GM20431 (cell line): ENCODE measurements around the gene NIFK.
"Not testable (repeated sequence)": the region's sequence is repeated elsewhere in the genome, so short reads cannot be mapped to it uniquely, and the experiment has no call there.

Experiments
- in situ Hi-C: fragments of 300-500 bp; cut with MseI, MboI; formaldehyde crosslinking; loops from one replicate; pipeline ENCODE4 v1.15.0; 2020; ENCODE audit warnings: low sequenced_read_pairs; ENCODE audit not compliant: unreplicated experiment

Gene NIFK

DNA sequence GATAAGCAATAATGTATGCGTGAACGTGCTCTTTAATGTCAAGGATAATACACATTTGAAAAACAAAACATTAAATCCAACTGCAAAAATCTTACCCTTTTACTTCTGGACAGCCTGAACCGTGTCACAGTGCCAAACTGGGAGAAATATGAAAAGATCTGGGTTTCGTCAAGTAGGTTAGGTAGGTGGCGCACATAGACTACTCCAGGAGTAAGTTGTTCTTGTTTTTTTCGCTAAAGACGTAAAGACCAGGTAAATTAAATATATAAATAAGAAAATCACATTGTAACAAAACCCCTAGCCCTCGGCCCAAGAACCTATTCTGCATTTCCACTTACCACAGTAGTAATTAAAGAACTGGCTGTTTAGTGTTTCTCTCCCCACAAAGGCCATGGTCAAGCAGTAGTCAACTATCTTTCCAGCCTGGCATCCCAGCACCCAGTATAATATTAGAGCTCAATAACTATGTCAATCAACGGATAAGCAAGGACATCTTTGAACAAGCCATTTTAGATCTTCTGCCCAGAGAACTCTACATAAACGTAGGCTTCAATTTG is 1.1 kb downstream of the NIFK start:
- in situ Hi-C loops = no loop called here

DNA sequence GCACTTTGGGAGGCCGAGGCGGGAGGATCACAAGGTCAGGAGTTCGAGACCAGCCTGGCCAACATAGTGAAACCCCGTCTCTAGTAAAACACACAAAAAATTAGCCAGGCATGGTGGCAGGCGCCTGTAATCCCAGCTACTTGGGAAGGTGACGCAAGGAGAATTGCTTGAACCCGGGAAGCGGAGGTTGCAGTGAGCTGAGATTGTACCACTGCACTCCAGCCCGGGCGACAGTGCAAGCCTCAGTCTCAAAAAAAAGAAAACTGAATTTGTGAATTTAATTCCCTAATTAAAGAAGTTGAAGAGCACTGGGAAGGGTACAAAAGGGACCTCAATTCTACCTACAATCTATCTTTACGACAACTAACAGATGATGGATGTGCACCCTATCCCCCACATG is 2.1 kb downstream of the NIFK start:
- in situ Hi-C loops = not testable (repeated sequence)

DNA sequence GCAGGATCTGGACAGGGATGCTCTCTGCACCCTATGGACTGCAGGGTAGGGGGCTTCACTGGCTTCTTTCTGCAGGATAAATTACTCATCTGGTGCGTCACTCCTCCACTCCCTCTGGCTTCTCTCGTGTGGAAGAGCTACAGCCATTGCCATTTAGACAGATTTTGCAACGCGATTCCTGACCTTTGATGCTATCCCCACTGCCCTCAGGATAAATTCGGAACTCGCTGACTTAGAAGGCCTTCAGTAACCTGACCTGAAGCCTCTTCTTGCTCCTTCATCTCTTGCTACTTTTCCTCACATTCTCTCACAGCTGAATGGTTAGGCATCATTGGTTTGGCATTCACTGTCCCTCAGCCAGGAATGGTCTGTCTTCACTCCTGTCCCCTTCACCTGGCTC is 5.3 kb downstream of the NIFK start:
- in situ Hi-C loops = no loop called here

DNA sequence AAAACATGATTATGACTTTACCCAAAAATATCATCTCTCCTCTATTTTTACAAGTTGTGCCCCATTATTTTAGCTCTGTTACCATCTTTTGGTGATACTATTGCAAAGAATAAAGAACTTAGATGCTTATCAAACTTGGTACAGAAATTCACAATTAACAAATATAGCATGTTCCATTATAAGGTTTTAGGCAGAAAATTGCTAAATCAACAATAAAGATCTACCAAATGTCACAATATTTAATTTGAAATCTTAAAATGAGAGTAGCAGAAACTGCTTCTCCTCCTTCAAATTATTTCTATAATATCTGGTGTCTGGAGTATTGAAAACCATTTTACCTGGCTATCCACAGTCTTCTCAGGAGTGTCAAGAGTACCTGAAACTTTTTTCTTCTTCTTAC is 8.7 kb downstream of the NIFK start:
- in situ Hi-C loops = loop anchor here (10.0 kb wide), 1 partner anchor 203 kb away; no protein-coding TSS in a partner anchor

DNA sequence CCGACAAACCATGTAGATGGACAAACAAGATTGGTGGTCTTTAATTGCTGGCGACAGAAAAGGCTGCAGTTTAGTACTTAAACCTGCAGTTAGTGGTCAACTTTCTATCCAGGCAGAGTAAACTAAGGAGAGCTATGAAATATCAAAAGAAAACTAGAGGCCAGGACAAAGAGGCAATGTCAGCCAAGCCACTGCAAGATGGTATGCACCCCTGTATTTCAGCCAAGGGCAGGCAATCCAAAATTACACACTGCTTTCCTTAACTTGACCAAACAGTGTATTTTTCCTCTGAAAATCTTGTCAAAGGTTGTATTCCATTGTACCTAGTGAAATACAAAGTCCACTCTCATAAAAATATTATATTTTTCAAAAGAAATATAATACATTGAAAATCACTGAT is 9.3 kb downstream of the NIFK start:
- in situ Hi-C loops = loop anchor here (10.0 kb wide), 1 partner anchor 203 kb away; no protein-coding TSS in a partner anchor

DNA sequence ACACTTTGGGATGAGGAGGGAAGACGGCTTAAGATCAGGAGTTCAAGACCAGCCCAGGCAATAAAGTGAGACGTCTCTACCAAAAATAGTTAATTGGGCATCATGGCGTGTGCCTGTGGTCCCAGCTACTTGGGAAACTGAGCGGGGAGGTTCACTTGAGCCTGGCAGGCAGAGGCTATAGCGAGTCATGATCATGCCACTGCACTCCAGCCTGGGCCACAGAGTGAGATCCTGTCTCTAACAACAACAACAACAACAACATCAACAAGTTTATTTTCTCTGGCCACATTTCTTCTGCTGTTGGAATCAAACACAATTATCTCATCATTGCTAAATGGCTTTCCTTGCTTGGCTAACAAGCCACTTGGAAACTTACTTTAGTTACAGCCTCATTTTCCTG is 13.4 kb downstream of the NIFK start:
- in situ Hi-C loops = loop anchor here (10.0 to 25.0 kb wide), 2 partner anchors 199 to 311 kb away; no protein-coding TSS in a partner anchor

DNA sequence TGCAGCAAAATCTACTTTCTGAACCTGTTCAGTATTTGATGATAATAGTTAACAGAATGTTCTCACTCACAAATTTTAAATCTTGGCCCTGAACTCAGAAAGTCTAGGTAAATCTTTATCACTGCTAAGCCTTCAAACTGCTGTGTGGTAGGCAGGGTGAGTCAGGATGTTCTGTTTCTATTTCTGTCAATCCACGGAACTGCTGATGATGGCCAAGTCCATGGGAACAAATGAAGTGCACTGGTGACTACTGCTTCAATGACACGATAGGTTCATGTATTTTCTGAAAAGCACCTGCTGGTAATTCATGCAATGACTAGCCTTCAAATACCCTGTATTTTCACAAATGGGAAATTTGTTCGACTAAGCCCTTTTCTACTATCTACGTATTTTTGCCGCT is 14.2 kb downstream of the NIFK start:
- in situ Hi-C loops = loop anchor here (10.0 to 25.0 kb wide), 2 partner anchors 198 to 310 kb away; no protein-coding TSS in a partner anchor

DNA sequence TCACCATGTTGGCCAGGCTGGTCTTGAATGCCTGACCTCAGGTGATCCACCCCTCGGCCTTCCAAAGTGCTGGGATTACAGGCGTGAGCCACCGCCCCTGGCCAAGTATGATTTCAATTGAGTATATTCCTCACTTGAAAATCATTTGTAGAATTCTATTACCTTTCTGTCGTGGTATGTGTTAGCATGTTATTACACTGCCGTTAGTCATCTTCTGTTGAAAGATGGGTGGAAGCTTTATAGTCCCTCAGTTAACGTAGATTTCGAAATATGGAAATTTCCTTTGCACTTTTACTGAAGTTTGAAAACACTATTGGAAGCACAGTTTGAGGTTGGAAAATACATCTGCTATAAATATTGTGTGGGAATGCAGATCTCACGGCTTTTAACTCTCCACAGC is 14.7 kb downstream of the NIFK start:
- in situ Hi-C loops = loop anchor here (10.0 to 25.0 kb wide), 2 partner anchors 197 to 310 kb away; no protein-coding TSS in a partner anchor

DNA sequence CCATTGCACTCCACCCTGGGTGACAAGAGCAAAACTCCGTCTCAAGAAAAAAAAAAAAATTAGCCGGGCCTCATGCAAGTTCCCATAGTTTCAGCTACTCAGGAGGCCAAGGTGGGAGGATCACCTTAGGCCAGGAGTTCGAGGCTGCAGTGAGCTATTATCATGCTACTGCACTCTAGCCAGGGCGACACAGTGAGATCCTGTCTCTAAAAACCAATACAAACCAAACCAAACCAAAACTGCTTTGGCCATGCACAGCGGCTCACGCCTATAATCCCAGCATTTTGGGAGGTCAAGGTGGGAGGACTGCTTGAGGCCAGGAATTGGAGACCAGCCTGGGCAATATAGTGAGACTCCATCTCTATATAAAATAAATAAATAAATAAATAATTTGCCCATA is 19.1 kb downstream of the NIFK start:
- in situ Hi-C loops = loop anchor here (25.0 kb wide), 1 partner anchor 305 kb away; no protein-coding TSS in a partner anchor

DNA sequence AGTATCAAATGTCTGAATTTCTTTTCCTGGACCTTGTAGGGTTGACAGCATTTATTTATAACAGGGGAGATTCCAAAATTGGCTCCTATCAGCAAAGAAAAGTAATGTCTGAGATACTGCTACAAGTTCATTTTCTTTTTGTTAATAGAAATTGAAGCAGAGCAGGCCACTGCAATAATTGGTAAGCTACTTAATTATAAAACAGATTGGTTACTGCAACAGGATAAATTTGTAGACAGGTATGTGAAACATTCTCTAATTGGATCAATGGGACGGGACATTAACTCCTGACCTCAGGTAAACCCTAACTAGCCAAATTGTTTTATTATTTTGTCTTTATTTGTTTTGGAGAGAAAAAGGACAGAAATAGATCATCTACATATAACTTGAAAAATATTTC is 20.5 kb downstream of the NIFK start:
- in situ Hi-C loops = loop anchor here (25.0 kb wide), 1 partner anchor 304 kb away; no protein-coding TSS in a partner anchor

DNA sequence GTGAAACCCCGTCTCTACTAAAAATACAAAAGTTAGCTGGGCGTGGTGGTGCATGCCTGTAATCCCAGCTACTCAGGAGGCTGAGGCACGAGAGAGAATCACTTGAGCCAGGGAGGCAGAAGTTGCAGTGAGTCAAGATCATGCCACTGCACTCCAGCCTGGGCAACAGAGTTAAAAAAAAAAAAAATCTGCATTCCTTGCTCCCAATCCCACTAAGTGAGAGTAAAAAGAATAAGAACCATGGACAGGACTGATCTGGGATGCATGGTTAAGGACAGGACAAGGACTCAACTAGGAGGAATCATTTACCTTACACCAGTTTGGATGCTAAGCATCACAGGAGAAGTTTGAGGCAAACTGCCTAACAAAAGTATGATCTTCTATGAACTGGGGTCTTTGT is 25.2 kb downstream of the NIFK start:
- in situ Hi-C loops = loop anchor here (25.0 kb wide), 1 partner anchor 299 kb away; no protein-coding TSS in a partner anchor

DNA sequence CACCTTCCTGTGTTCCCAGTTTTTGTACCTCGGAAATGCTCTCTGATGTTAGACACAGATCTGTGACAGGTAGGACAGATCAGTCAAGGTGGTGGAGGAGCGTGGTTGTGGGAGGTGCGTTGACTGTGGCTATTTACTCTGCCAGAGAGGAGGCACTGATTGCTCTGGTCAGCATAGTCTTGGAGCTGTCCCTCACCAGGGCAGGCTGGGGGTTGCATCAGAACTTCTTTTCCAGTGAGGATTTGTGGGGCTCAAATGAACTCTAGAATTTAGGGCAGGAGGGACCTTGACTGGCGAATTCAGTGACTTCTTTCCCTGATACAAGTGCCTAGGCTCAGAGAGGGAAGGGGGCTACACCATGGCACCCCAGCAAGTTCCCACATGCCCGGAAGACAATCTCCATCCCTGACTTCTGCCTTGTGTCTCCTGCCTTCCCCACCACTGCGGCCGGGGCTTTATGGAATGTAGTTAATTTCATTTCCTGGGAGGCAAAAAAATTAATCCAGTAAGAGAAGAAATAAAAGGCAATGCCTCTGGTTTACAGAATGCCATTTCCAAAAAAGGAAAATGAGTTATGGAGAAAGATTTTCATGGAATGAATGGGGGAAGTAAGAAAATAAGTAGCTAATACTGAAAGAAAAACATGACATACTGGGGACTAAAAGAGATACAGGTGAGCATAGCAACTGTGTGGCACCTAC is 26.1 kb downstream of the NIFK start:
- in situ Hi-C loops = loop anchor here (25.0 kb wide), 1 partner anchor 298 kb away; no protein-coding TSS in a partner anchor

DNA sequence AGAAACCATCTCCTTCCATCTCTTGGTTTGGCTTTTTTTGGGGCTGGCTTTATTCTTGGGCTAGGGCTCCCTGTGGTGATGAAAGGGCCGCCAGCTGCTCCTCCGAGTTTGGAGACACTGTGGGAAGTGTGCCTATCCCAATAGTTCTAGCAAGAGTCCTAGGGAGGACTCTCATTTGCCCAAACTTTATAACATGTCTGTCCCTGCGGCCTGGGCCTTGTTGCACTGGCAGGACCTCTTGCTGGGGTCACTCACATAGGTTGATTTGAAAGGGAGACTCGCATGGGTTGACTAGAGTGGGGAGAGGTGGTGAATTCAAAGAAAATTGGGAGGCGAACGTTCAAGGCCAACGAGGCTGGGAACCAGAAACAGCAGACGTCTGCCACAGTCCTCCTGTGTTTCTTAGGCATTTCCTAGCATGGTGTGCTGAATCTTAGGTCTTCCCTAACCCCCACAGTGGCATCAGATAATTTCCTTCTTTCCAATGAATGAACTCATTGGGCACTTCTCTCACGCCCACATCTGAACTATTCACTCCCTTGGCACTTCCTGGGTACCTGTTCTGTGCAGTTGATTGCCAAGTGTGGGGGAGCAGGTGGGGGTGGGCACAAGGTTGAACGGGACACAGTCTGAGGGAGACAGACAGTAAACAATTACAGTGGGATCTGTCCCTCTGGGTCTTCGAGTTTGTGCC is 26.8 kb downstream of the NIFK start:
- in situ Hi-C loops = loop anchor here (25.0 kb wide), 1 partner anchor 298 kb away; no protein-coding TSS in a partner anchor

DNA sequence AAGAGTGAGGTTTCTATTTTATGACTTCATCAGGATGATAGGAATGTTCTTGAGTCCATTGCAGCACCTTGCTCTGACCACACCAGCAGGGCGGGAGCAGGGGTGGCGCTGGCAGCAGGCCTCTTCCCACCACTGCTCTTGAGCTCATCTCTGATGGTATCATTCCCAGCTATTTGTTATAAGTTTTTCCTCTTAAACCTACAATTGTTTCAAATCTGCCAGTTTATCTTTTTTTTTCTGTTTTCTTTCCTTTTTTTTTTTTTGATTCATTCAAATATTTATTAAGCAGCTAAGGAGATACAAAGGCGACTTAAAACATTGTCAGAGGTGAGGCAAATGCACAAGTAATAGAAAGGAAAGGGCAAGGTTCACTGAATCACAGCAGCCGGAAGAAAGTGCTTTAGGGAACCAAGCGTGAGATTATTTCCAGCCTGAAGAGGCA is 28.7 kb downstream of the NIFK start:
- in situ Hi-C loops = loop anchor here (25.0 kb wide), 1 partner anchor 296 kb away; no protein-coding TSS in a partner anchor

DNA sequence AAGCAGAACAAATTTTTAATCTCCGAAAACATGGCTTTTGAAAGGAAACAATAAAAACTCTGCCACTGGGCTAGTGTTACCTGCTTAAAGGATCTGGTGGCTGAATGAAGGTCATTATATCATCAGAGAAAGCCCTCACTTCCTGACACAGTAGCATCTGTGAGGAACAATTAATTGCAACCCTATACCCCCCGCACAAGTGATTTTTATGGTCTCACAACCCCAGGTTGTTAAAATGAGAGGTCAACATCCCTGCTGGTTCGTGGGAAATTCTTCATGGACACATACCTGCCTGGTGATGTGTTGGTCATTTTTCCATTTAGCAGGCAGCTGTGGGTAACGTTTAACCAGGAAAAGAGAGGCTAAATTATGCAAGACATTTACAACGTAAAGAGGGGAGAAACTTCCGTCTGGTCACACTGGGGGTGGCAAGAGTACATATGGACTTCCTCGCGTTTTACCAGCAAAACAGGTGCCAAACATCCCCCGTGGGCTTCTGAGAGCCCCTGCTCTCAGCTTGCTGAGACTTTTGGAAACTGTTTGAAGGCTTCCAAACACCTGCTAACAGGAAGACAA is 29.2 kb downstream of the NIFK start:
- in situ Hi-C loops = loop anchor here (25.0 kb wide), 1 partner anchor 295 kb away; no protein-coding TSS in a partner anchor

DNA sequence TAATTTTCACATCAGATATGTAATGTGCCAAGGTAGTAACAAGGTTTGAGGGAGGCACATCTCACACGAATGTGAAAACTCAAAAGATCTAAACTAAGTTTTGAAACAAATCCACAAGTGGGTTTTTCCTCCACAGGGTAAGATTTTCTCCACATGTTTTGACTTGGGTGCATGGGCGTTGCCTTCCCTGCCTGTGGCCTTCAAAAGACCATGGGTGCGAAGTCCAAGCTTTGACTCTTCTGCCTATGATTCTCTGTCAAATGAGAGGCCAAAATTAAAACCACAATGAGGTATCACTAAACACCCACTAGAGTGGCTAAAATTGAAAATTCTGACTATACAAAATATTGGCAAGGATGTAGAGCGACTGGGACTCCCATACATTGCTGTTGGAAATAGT is 30.7 kb downstream of the NIFK start:
- in situ Hi-C loops = loop anchor here (25.0 kb wide), 1 partner anchor 294 kb away; no protein-coding TSS in a partner anchor

DNA sequence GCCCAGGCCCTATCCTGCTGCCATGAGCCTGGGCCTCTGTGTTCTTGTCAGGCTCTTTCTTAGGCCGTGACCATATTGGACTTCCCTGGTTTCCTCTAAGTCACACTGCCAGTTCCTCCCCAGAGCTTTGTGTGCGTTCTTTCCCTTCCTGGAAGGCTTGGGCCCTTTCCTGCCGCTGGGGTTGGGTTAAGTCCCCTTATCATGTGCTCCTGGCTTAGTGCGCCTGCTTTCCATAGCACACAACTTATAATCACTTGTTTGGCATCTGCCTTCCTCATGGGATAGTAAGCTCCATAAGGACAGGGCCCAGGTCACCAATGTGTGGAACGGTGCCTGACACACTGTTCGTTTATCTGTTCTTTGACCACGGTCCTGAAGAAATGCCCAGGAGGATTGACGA is 31.3 kb downstream of the NIFK start:
- in situ Hi-C loops = loop anchor here (25.0 kb wide), 1 partner anchor 293 kb away; no protein-coding TSS in a partner anchor

DNA sequence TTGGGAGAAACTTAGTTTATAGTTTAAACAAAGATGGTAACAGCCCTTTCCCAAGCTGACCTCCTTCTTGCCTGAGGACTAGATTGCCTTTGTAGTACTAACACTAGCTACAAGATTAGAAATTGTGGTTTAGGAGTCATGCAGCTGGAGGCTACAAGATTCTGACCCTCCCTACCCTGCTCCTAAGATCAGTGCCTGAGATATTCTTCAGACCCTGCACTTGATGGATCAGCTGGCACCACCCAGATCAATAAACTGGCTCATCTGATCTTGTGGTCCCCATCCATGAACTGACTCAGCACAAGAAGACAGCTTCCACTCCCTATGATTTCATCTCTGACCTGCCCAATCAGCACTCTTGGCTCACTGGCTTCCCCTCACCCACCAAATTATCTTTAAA is 34.9 kb downstream of the NIFK start:
- in situ Hi-C loops = loop anchor here (25.0 kb wide), 1 partner anchor 289 kb away; no protein-coding TSS in a partner anchor

DNA sequence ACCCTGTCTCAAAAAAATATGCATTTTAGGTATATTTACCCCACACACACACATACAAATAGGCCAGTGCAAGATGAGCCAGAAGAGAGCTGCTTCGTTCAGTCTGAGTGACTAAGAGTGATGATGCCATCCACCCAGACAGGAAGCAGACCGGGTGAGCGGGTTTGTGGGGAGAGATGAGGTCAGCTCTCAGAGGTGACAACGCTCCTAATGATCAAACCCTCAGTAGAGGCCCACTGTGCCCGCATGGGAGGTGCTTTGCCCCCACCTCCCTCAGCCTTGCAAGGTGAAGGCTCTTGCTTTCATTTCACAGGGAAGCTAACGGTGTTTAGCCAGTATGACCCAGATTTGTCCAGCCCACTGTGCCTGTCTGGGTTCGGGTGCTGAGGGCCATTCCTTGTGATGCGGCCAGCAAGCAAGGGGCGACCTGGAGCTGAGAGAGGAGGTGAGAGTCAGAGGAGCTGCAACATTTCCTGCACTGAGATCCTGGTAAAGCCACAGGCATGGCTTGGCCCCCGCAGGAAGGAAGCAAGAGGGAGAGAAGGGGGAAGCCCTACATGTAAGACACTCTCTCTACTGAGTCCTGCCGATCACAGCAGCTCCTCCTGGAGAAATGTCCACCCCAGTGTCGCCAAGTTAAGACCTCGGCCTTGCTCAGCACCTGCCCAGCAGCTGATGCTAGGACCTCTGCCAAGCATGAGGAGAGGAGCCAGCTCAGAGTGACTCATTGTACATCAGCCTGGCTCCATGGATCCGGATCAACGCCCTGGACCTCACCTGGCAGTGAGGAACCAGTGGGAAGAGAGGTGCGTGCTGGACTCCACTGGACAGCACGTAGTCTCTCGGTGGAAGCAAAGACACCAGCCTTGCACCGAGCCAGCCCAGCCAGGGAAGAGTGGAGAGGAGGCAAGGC is 37.0 kb downstream of the NIFK start:
- in situ Hi-C loops = loop anchor here (25.0 kb wide), 1 partner anchor 287 kb away; no protein-coding TSS in a partner anchor
